ENCODE measurements around the gene AKAP1.

DNA sequence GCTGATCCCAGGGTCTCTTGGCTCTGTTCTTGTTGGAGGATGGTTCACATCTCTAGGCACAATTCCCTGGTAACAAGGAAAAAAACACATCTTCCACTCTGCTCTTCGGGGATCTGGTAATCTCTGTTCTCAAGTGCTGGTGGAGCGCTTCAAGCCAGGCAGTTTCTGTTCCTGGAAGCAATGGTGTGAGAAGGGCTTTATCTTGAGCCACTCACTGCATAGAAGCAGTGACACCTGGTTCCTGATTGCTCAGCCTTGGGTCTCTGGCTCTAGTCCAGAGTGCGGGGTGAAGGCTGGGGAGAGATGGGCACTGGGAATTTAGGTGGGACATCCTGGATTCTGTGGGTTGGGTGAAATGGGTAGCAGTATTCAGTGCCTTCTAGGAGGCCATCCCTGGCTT lies 14.1 kb downstream of the AKAP1 start:
- TF ChIP-seq, protein P1, sequence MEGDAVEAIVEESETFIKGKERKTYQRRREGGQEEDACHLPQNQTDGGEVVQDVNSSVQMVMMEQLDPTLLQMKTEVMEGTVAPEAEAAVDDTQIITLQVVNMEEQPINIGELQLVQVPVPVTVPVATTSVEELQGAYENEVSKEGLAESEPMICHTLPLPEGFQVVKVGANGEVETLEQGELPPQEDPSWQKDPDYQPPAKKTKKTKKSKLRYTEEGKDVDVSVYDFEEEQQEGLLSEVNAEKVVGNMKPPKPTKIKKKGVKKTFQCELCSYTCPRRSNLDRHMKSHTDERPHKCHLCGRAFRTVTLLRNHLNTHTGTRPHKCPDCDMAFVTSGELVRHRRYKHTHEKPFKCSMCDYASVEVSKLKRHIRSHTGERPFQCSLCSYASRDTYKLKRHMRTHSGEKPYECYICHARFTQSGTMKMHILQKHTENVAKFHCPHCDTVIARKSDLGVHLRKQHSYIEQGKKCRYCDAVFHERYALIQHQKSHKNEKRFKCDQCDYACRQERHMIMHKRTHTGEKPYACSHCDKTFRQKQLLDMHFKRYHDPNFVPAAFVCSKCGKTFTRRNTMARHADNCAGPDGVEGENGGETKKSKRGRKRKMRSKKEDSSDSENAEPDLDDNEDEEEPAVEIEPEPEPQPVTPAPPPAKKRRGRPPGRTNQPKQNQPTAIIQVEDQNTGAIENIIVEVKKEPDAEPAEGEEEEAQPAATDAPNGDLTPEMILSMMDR (IDR thresholded peaks at IDR 0.05), result no peak
- no peak for TF ChIP-seq POLR2A (IDR thresholded peaks at IDR 0.05)
